ENCODE results near the gene LFNG.

Gene LFNG

DNA sequence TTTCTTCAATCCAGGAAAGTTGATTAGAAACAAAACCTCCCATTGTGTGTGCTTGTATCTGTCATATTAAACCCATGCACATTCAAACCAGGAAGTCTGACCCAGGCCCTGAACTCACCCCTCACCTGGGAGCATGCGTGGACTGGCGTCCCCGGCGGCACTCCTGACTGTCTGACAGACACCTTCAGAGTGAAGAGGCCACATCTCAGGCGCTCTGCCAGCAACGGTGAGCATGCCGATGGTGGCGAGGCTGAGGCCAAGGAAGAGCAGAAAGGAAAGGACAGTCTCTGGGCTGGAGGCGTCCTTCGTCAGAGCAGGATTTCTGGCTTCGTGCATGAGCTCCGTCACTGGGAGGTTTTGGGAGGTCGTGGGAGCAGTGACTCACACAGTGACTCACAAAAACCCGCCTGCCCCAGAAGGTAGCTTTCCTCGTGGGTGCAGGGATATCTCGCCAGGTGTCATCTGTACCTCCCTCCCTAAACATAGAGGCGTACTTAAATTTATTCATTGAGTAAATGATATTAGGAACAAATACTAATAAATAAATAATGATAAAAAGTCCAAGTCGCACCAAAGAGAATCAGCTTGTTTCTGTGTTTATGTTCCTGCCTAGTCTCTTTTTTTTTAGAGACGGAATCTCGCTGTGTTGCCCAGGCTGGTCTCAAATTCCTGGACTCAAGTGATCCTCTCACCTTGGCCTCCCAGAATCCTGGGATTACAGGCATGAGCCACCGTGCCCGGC, 52.7 kb downstream of the LFNG start:
- no peak for DNase-seq (ENCODE audit: low spot score)

DNA sequence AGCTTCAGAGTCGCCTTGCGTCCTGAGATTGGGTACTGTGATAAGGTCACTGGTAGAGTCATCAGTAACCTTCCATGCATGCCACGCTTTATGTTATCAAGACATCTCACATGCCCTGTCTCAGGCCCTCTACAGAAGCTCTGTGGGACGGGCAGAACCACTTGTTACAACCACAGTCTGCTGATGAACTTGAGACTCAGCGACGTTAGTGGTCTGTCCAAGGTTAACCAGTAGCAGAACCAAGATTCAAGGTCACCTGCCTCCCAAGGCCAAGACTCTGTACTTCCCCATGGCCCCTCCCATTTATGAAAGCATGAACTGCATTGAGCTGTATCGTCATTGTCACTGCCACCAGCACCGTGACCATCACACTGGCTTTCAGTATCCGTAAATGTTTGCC, 54.2 kb downstream of the LFNG start:
- DNase-seq (ENCODE audit: low spot score), result no peak

DNA sequence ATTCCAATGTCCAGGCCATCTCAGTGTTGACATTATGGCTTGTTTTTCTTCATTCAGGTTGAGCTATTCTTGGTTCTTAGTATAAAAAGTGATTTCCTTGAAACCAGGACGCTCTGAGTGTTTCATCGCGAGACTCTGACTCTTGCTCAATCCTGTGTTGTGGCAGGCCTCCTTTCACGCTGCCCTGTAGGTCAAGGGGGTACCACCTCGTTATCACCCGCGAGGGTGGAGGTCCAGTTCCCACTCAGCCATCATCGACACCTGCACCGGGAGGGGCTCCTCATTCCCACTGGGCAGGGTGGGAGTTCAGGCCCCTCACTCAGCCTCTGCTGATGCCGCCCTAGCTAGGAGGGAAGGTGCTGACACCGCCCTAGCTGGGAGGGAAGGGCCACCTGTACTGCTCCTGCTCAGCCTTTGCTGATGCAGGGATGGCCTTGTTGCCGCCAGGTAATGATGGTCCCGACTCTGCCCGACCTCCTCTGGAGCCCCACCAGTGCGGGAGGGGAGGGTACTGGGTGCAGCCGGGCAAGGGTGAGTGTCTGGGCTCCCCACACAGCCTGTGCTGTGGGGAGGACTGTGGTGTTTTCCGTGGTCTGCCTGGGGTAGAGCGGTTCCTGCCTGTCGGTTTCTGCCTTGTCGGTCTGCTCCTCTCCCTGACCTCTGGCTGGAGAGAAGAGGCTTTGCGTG, 55.6 kb downstream of the LFNG start:
- no peak for DNase-seq (ENCODE audit: low spot score)

DNA sequence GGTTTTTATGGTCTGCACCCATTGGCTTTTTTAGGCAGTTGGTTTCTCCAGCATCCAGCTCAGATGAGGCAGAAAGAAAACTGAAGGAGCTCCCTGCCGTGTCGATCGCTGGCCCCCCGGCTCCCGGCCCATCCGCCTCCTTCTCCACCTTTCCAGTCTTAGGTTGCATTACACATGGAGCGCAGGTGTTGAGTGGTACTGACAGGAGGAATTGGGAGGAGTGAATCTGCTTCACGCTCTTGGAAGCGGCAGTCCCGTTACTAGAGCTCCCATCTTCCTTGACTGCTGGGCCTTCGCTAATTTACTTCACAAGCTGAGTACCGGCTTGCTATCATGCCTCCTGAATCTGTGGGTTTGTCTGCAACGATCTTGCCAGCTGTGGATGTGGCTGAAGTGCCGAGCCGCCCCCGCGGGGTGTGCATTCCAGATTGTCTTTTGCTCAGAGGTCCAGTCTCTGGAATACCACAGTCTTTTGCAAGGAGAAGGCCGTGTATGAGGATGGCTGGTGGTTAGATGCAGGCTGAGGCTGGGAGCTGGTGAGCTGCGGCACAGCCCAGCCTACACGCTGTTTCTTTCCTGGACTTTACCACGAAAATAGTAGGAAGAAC, 56.3 kb downstream of the LFNG start:
- DNase-seq (ENCODE audit: low spot score), result no peak

DNA sequence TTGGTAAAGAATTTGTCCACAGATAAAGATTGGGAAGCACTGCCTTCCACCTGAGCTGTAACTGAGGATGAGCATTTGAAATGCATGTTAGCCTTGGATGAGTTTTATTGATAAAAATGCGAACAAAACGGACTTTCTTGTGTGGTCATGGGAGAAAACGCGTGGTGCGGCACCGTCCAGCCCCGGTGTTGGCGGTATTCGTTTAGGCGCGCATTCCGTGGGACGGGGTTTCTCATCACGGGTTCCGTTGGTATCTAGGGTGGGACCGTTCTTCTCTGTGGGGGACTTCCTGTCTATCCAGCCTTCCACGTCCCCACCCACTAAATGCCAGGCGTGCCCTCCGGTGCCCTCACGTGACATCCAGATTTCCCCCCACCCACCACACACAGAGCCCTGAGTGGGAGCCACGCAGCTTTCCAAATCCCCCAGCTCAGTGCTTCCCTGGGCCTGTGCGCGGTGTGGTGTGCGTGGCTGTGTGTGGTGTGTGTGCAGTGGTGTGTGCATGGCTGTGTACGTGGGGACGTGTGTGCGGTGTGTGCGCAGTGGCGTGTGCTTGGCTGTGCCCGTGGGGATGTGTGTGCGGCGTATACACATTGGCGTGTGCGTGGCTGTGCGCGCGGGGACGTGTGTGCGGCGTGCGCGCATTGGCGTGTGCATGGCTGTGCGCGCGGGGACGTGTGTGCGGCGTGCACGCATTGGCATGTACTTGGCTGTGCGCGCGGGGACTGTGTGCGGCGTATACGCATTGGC, 57.3 kb downstream of the LFNG start:
- DNase-seq (ENCODE audit: low spot score), result no peak

Measured in HuH-7 (cell line).